SK-N-MC (cell line): ENCODE measurements around the gene LRRC3B.

Experiments used
- EZH2 ChIP-seq: fragments of 200-600 bp; sonication (generic); IDR thresholded peaks from one replicate; pipeline ENCODE4 v1.6.1; 2017; ENCODE audit warnings: antibody characterized with exemption
- POLR2AphosphoS5 ChIP-seq: IDR thresholded peaks from 2 replicates; pipeline ENCODE4 v1.6.1; 2012; ENCODE audit warnings: mild to moderate bottlenecking, low read depth, low read length, borderline replicate concordance

- TF ChIP-seq EZH2 (no peak), POLR2AphosphoS5 (no peak)
Observed at GRCh38 chr3:26713091-26713490, 90.5 kb downstream of the LRRC3B start.
